SHP77 (cell line): ENCODE results near the gene WDR64.
"Not testable (repeated sequence)": the region's sequence is repeated elsewhere in the genome, so short reads cannot be mapped to it uniquely, and the experiment has no call there.

Experiments used
- DNase-seq, 2 experiments: peaks; one replicate each; lab custom pipeline; 2025; lab: John Stamatoyannopoulos, UW

WDR64 gene

GRCh38 chr1:241701483-241702295 is 49.6 kb downstream of the WDR64 start:
- no peak for DNase-seq

GRCh38 chr1:241702442-241703373 is 50.6 kb downstream of the WDR64 start:
- no peak for DNase-seq

GRCh38 chr1:241703739-241704138 is 51.7 kb downstream of the WDR64 start:
- DNase-seq: not testable (repeated sequence)

GRCh38 chr1:241706257-241706656 is 54.2 kb downstream of the WDR64 start:
- no peak for DNase-seq

- DNase-seq: no peak
Observed at GRCh38 chr1:241706967-241707366, 54.9 kb downstream of the WDR64 start.

- DNase-seq: no peak
Observed at GRCh38 chr1:241707442-241707841, 55.4 kb downstream of the WDR64 start.

- no peak for DNase-seq
Observed at GRCh38 chr1:241711326-241711725, 59.2 kb downstream of the WDR64 start.

- DNase-seq: no peak
Observed at GRCh38 chr1:241713316-241713715, 61.2 kb downstream of the WDR64 start.

- no peak for DNase-seq
Observed at GRCh38 chr1:241714321-241715218, 62.5 kb downstream of the WDR64 start.

- DNase-seq: no peak
Observed at GRCh38 chr1:241715435-241715834, 63.4 kb downstream of the WDR64 start.

- no peak for DNase-seq
Observed at GRCh38 chr1:241715956-241716355, 63.9 kb downstream of the WDR64 start.

GRCh38 chr1:241716915-241717656 is 65.0 kb downstream of the WDR64 start:
- no peak for DNase-seq

GRCh38 chr1:241717975-241718374 is 65.9 kb downstream of the WDR64 start:
- no peak for DNase-seq

- no peak for DNase-seq
Observed at GRCh38 chr1:241721011-241721410, 68.9 kb downstream of the WDR64 start.

GRCh38 chr1:241722947-241723346 is 70.9 kb downstream of the WDR64 start:
- DNase-seq: no peak

GRCh38 chr1:241724741-241725356 is 72.8 kb downstream of the WDR64 start:
- DNase-seq: no peak

- no peak for DNase-seq
Observed at GRCh38 chr1:241730031-241730430, 78.0 kb downstream of the WDR64 start.

- DNase-seq: no peak
Observed at GRCh38 chr1:241733899-241734298, 81.8 kb downstream of the WDR64 start.

- DNase-seq: no peak
Observed at GRCh38 chr1:241734533-241734932, 82.5 kb downstream of the WDR64 start.

- DNase-seq: not testable (repeated sequence)
Observed at GRCh38 chr1:241735493-241735926, 83.4 kb downstream of the WDR64 start.

- no peak for DNase-seq
Observed at GRCh38 chr1:241736387-241736786, 84.3 kb downstream of the WDR64 start.
